Tibial nerve (tissue), 4 donors: ENCODE results near the gene MROH2B. TPM values are rescaled to one million over a fixed set of nuclear protein-coding genes. Genes with fewer than 3 reads are reported as not detected.

Experiments
- DNase-seq, 2 donors: peaks; one replicate each; pipeline ENCODE4 v3.0.0-alpha.2; 2019; ENCODE audit warnings: low spot score in 2 of 2
- H3K27ac ChIP-seq, 4 donors: fragments of 200-600 bp; sonication (generic) in 3 of 4; one replicate each; pipeline ENCODE4 v1.5.1; 2017 to 2019; ENCODE audit warnings: mild to moderate bottlenecking in 1 of 4
- H3K27me3 ChIP-seq, 2 donors: fragments of 200-600 bp; sonication (generic) in 1 of 2; one replicate each; pipeline versions ENCODE4 v1.5.1 to v1.6.0; 2017 to 2019
- H3K36me3 ChIP-seq, 3 donors: fragments of 200-600 bp; sonication (generic); one replicate each; pipeline ENCODE4 v1.5.1; 2018 to 2019
- H3K4me1 ChIP-seq, 4 donors: fragments of 200-600 bp; sonication (generic) in 3 of 4; one replicate each; pipeline ENCODE4 v1.5.1; 2017 to 2019
- H3K4me3 ChIP-seq, 4 donors: fragments of 200-600 bp; sonication (generic) in 3 of 4; one replicate each; pipeline ENCODE4 v1.5.1; 2017 to 2019; ENCODE audit warnings: mild to moderate bottlenecking in 1 of 4, moderate library complexity in 1 of 4
- H3K9me3 ChIP-seq, 4 donors: fragments of 200-600 bp; sonication (generic) in 3 of 4; one replicate each; pipeline ENCODE4 v1.5.1; 2017 to 2019
- CTCF ChIP-seq, 5 experiments: fragments of 200-600 bp in 3 of 5; fragments of 450-650 bp in 2 of 5; sonication (generic) in 3 of 5; IDR thresholded peaks; one replicate each; pipeline ENCODE4 v1.5.1; 2016 to 2019; ENCODE audit warnings: antibody characterized with exemption in 5 of 5, mild to moderate bottlenecking in 3 of 5, moderate library complexity in 2 of 5
- EP300 ChIP-seq, 2 donors: sonication (generic); formaldehyde crosslinking; IDR thresholded peaks; one replicate each; pipeline ENCODE4 v1.6.1; 2017; ENCODE audit warnings: antibody characterized with exemption in 2 of 2, mild to moderate bottlenecking in 1 of 2
- POLR2A ChIP-seq, 2 donors: fragments of 450-650 bp; IDR thresholded peaks; one replicate each; pipeline ENCODE4 v1.6.1; 2017; ENCODE audit warnings: antibody characterized with exemption in 2 of 2, mild to moderate bottlenecking in 2 of 2, moderate library complexity in 2 of 2
- WGBS, 2 donors: methylation state at CpG; one replicate each; pipeline ENCODE4 v1.1.5; 2018; 5-methylcytosine and 5-hydroxymethylcytosine counted together
- total RNA-seq, 4 donors: library from RNA; depleted of rRNA; stranded (reverse); fragments of >200 nt; gene quantifications; one replicate each; pipeline ENCODE4 v1.1.0, GENCODE V29; 2016

MROH2B gene
- total RNA-seq, 4 donors from 2014 or later = not detected

DNA sequence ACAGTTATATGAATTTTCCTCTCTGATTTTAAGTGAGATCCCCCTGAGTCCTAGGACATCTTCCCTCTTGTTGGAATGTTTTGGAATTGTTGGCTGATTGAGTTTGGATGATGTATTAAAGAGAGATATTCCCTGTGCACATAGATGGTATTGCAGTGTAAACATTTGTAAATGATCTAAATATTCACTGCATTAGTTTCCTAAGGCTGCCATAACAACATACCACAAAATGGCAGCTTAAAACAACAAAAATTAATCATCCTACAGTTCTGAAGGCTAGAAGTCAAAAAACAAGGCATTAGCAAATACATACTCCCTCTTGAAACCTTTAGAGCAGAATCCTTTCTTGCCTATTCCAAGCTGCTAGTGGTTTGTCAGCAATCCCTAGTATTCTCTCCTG is 38.0 kb upstream of the MROH2B start:
- no peak overlapping the region for H3K4me3 ChIP-seq
- H3K27me3 ChIP-seq = no peaks in the 10 kb centered on the region
- TF ChIP-seq CTCF (IDR thresholded peaks at IDR 0.05) = no peak
- no peaks in the 10 kb centered on the region for H3K36me3 ChIP-seq
- H3K4me1 ChIP-seq = no peaks in the 10 kb centered on the region
- no peak for DNase-seq
- H3K27ac ChIP-seq = no peak overlapping the region
- H3K9me3 ChIP-seq = no peaks in the 10 kb centered on the region

DNA sequence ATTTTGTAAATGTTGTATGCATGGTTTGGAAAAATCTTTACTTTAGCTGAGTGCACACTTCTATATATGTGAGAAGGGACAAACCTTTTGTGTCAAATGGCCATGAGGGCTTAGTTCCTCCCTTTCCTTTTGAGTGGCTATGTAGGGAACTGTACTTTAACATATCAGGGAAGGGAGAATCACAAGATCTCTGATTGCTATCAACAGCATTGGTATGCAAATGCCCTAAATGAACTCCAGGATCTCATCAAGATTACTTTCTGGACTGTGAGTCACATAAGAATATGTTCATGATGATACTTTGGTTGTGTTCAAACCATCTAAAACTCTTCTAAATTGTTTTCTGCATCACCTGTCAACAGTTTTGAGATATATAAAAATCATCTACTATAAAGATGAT is 31.2 kb upstream of the MROH2B start:
- no peaks in the 10 kb centered on the region for H3K36me3 ChIP-seq
- H3K27me3 ChIP-seq = no peaks in the 10 kb centered on the region
- no peak overlapping the region for H3K4me3 ChIP-seq
- DNase-seq = no peak
- H3K27ac ChIP-seq = no peak overlapping the region
- TF ChIP-seq POLR2A (IDR thresholded peaks at IDR 0.05) = no peak
- TF ChIP-seq EP300 (IDR thresholded peaks at IDR 0.05) = no peak
- no peak for TF ChIP-seq CTCF (IDR thresholded peaks at IDR 0.05)
- no peaks in the 10 kb centered on the region for H3K9me3 ChIP-seq
- no peaks in the 10 kb centered on the region for H3K4me1 ChIP-seq

DNA sequence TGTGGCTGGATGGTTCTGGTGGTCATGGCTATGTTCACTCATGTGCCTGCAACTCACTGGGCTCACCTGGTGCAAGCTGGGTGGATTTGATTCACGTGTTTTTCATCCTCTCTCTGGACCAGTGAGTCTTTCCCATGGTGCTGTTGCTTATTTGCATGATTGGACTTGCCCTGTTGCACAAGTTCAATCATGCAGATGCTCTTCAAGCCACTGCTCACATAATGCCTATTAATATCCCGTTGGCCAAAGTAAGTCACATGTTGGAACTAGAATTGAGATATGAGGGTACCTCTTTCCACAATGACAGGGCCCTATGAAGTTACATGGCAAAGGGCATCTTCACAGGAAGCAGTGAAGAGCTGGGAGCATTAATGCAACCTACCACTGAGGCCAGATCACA is 26.5 kb upstream of the MROH2B start:
- H3K4me1 ChIP-seq = no peaks in the 10 kb centered on the region
- no peaks in the 10 kb centered on the region for H3K27me3 ChIP-seq
- no peak overlapping the region for H3K4me3 ChIP-seq
- DNase-seq = no peak
- TF ChIP-seq POLR2A (IDR thresholded peaks at IDR 0.05) = no peak
- H3K9me3 ChIP-seq = peaks cover 0 to under 1% (median 0%) of the 10 kb centered on the region in 4 donors
- 72 to 76% methylated on average over 2 of the region's 2 CpGs for WGBS, 2 donors
- no peak overlapping the region for H3K27ac ChIP-seq
- no peaks in the 10 kb centered on the region for H3K36me3 ChIP-seq

- 82% methylated on average over 5 of the region's 5 CpGs for WGBS, 2 donors
- DNase-seq = no peak
- Histone ChIP-seq H3K9me3 (peaks cover 0 to 5% (median 0%) of the 10 kb centered on the region in 4 donors), H3K4me3 (no peak overlapping the region), H3K36me3 (no peaks in the 10 kb centered on the region), H3K27me3 (no peaks in the 10 kb centered on the region), H3K27ac (no peak overlapping the region), H3K4me1 (no peaks in the 10 kb centered on the region)
- TF ChIP-seq EP300 (IDR thresholded peaks at IDR 0.05) (no peak), POLR2A (IDR thresholded peaks at IDR 0.05) (no peak), CTCF (IDR thresholded peaks at IDR 0.05) (no peak)
These were observed 24.4 kb upstream of the MROH2B start for GRCh38 chr5:41095324-41096101.

DNA sequence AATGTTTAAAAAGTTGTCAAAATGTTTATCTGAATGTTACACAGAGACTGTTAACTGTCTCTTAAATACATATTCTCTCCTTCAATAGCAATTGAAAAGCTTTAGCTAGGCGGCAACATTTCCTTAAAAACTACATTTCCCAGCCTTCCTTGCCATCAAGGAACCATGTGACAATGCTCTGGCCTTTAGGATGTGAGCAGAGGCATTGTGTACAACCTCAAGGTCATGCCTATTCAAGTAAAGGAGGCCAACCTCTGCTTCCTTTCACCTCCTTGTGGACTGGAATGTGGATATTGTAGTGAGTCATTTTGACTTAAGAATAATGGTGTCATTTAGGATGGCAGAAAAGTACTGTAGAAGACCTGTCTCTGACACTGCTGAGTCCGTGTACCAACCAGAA is 23.7 kb upstream of the MROH2B start:
- Histone ChIP-seq H3K4me3 (no peak overlapping the region), H3K36me3 (no peaks in the 10 kb centered on the region), H3K27me3 (no peaks in the 10 kb centered on the region), H3K27ac (no peak overlapping the region), H3K9me3 (peaks cover 0 to 5% (median 0%) of the 10 kb centered on the region in 4 donors), H3K4me1 (no peaks in the 10 kb centered on the region)
- no peak for DNase-seq
- 71 to 72% methylated on average over 2 of the region's 2 CpGs for WGBS, 2 donors
- no peak for TF ChIP-seq POLR2A (IDR thresholded peaks at IDR 0.05)
- TF ChIP-seq CTCF (IDR thresholded peaks at IDR 0.05) = no peak
- no peak for TF ChIP-seq EP300 (IDR thresholded peaks at IDR 0.05)

DNA sequence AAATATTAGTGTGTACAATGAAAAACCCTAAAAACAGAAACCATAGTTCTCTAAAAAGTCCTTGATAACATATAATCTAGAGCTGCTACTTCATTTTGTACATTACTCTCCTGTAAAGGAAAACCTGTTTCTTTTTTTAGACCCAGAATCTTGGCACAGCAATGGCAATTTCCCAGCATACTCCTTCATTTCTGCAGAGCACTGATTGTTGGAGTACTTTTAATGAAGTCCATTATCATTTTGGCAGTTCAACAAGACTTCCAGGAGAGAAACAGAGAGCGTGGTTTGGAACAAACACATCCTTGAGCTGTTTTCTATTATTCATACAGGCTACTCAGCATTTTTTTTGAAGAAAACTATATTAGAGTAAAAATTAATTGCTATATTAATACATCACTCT is 22.7 kb upstream of the MROH2B start:
- WGBS, 2 donors = 67 to 73% methylated on average over 1 of the region's 1 CpG
- peaks cover 0 to 5% (median 0%) of the 10 kb centered on the region in 4 donors for H3K9me3 ChIP-seq
- TF ChIP-seq EP300 (IDR thresholded peaks at IDR 0.05) = no peak
- no peak for TF ChIP-seq CTCF (IDR thresholded peaks at IDR 0.05)
- no peak for TF ChIP-seq POLR2A (IDR thresholded peaks at IDR 0.05)

More for the DNA sequence above, 22.7 kb upstream of the MROH2B start:
- no peak for DNase-seq
- H3K4me1 ChIP-seq = no peaks in the 10 kb centered on the region
- no peak overlapping the region for H3K4me3 ChIP-seq
- H3K36me3 ChIP-seq = no peaks in the 10 kb centered on the region
- no peak overlapping the region for H3K27ac ChIP-seq
- H3K27me3 ChIP-seq = no peaks in the 10 kb centered on the region
